TTC549 (cell line): ENCODE results near the gene TBC1D1.

Experiments used
- FAIRE-seq: peaks from 2 replicates; lab custom pipeline; 2012; peaks lifted over from hg19 to GRCh38; lab: Jason Lieb, UNC

The TBC1D1 gene

GRCh38 chr4:38082424-38083385 lies 191.8 kb downstream of the TBC1D1 start:
- FAIRE-seq, result no peak

- no peak for FAIRE-seq
Observed at GRCh38 chr4:38084877-38085711, 194.2 kb downstream of the TBC1D1 start.

GRCh38 chr4:38085751-38086150 lies 194.9 kb downstream of the TBC1D1 start:
- FAIRE-seq, result no peak

- FAIRE-seq, result no peak
Observed at GRCh38 chr4:38086151-38086848, 195.4 kb downstream of the TBC1D1 start.

GRCh38 chr4:38086849-38087226 lies 196.0 kb downstream of the TBC1D1 start:
- FAIRE-seq, result no peak

GRCh38 chr4:38088321-38088720 lies 197.4 kb downstream of the TBC1D1 start:
- FAIRE-seq, result no peak

- no peak for FAIRE-seq
Observed at GRCh38 chr4:38089961-38090360, 199.1 kb downstream of the TBC1D1 start.

- FAIRE-seq, result no peak
Observed at GRCh38 chr4:38090455-38091246, 199.8 kb downstream of the TBC1D1 start.

- no peak for FAIRE-seq
Observed at GRCh38 chr4:38091636-38092035, 200.8 kb downstream of the TBC1D1 start.

GRCh38 chr4:38092701-38093100 lies 201.8 kb downstream of the TBC1D1 start:
- no peak for FAIRE-seq

- FAIRE-seq, result no peak
Observed at GRCh38 chr4:38094419-38094818, 203.5 kb downstream of the TBC1D1 start.

- FAIRE-seq, result no peak
Observed at GRCh38 chr4:38095691-38096090, 204.8 kb downstream of the TBC1D1 start.

- FAIRE-seq, result no peak
Observed at GRCh38 chr4:38097818-38098217, 206.9 kb downstream of the TBC1D1 start.

GRCh38 chr4:38099020-38099600 lies 208.2 kb downstream of the TBC1D1 start:
- no peak for FAIRE-seq

GRCh38 chr4:38099908-38100407 lies 209.1 kb downstream of the TBC1D1 start:
- FAIRE-seq, result no peak

GRCh38 chr4:38100474-38101255 lies 209.8 kb downstream of the TBC1D1 start:
- no peak for FAIRE-seq

GRCh38 chr4:38101563-38101962 lies 210.7 kb downstream of the TBC1D1 start:
- FAIRE-seq, result no peak

GRCh38 chr4:38102957-38103588 lies 212.2 kb downstream of the TBC1D1 start:
- FAIRE-seq, result no peak

GRCh38 chr4:38105475-38106220 lies 214.8 kb downstream of the TBC1D1 start:
- no peak for FAIRE-seq
